ENCODE results near the gene DNAJC17. TPM values are rescaled to one million over a fixed set of nuclear protein-coding genes. Genes with fewer than 3 reads are reported as not detected.

The DNAJC17 gene
- total RNA-seq, 1 donor from 2014 or later: 29.1 TPM

DNA sequence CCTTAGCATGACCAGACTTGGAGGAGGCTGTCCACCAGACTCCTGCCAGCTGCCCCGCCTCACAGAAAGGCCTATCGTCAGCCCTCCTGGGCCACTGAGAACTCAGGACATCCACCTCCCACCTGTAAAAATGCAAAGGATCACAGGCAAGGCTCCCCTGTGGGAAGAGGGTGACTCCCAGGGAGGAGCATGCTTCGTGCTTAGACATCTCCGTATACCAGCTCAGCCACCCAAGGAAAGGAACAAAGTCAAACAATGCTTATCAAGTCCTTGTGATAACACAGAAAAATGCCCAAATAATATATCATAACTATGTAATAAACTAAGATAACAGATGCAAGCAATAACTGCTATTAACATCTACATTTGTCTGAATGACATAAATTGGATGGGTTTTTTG lies 56.4 kb downstream of the DNAJC17 start:
- TF ChIP-seq, protein P1, sequence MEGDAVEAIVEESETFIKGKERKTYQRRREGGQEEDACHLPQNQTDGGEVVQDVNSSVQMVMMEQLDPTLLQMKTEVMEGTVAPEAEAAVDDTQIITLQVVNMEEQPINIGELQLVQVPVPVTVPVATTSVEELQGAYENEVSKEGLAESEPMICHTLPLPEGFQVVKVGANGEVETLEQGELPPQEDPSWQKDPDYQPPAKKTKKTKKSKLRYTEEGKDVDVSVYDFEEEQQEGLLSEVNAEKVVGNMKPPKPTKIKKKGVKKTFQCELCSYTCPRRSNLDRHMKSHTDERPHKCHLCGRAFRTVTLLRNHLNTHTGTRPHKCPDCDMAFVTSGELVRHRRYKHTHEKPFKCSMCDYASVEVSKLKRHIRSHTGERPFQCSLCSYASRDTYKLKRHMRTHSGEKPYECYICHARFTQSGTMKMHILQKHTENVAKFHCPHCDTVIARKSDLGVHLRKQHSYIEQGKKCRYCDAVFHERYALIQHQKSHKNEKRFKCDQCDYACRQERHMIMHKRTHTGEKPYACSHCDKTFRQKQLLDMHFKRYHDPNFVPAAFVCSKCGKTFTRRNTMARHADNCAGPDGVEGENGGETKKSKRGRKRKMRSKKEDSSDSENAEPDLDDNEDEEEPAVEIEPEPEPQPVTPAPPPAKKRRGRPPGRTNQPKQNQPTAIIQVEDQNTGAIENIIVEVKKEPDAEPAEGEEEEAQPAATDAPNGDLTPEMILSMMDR (IDR thresholded peaks at IDR 0.05): no peak
- no peak overlapping the region for H3K27ac Mint-ChIP-seq (ENCODE audit: unreplicated experiment)
- H3K9me3 Mint-ChIP-seq (ENCODE audit: low read depth): no peaks in the 10 kb centered on the region
- H3K4me1 Mint-ChIP-seq (ENCODE audit: low read depth): peaks cover 32% of the 10 kb centered on the region
- peaks cover 5% of the 10 kb centered on the region for H3K36me3 Mint-ChIP-seq (ENCODE audit: low read depth)
- no peak for DNase-seq (ENCODE audit: low spot score)
- no peaks in the 10 kb centered on the region for H3K27me3 Mint-ChIP-seq (ENCODE audit: low read depth)
- H3K4me3 Mint-ChIP-seq (ENCODE audit: unreplicated experiment): no peak overlapping the region

DNA sequence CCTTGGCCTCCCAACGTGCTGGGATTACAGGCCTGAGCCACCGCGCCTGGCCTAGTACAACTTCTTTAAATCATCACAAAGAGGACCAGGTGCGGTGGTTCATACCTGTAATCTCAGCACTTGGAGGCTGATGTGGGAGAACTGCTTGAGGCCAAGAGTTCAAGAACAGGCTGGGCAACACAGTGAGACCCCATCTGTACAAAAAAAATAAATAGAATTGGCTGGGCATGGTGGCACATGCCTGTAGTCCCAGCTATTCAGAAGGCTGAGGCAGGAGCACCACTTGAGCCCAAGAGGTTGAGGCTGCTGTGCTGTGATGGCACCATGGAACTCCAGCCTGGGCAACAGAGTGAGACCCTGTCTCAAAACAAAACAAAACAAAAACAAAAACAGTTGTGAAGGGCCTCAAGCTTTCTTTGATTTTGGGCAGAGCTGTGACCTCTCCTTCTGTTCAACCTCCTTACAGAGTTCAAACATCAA lies 58.1 kb downstream of the DNAJC17 start:
- no peak for DNase-seq (ENCODE audit: low spot score)
- Mint-ChIP-seq H3K36me3 (ENCODE audit: low read depth) (peaks cover 10% of the 10 kb centered on the region), H3K4me3 (ENCODE audit: unreplicated experiment) (no peak overlapping the region), H3K4me1 (ENCODE audit: low read depth) (peaks cover 24% of the 10 kb centered on the region), H3K9me3 (ENCODE audit: low read depth) (no peaks in the 10 kb centered on the region), H3K27ac (ENCODE audit: unreplicated experiment) (no peak overlapping the region), H3K27me3 (ENCODE audit: low read depth) (no peaks in the 10 kb centered on the region)
- TF ChIP-seq, protein P1 (IDR thresholded peaks at IDR 0.05): no peak

DNA sequence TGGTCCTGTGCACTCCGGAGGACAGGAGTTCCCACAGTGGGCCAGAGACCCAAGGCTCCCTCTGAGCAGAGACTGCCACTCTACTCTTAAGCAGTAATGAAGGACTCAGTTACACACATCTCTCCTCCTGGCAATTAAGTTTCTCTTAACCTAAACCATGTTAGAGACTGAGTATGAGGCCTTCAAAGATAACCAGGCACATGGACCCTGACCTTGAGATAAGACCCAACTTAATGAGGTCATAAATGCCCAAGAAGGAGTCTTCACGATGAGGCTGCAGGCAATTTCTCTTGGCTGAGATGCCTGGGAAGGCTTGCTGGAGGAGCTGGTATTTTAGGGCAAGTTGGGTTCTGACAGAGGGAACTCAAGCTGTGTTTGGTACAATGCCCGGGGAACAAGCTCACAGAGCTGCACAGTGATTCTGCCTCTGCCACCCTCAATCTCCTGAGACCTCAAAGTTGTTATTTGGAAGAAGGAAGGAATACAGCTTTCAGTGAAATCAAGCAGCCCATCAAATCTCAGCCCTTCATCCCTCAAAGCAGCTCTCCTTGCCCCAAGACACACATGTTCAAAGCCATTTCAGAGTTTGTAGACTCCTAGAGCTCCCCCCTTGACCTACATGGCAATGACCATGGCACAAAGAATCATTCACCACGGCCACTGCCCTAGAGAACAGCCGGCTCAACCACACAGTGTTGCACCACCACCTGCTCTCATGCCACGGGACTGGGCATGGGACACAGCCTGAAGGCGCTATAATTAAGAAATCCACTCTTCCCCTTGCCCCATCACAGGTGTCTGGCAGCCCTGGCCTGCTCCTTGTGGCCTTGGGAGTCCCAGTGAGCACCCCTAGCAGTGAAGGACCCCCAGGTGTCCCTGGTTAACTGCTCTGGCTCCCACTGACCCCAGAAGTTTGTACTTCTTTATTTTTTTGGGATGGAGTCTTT lies 59.3 kb downstream of the DNAJC17 start:
- H3K4me1 Mint-ChIP-seq (ENCODE audit: low read depth): peaks cover 12% of the 10 kb centered on the region
- no peaks in the 10 kb centered on the region for H3K27me3 Mint-ChIP-seq (ENCODE audit: low read depth)
- H3K36me3 Mint-ChIP-seq (ENCODE audit: low read depth): peaks cover 13% of the 10 kb centered on the region
- H3K9me3 Mint-ChIP-seq (ENCODE audit: low read depth): no peaks in the 10 kb centered on the region
- no peak overlapping the region for H3K4me3 Mint-ChIP-seq (ENCODE audit: unreplicated experiment)
- H3K27ac Mint-ChIP-seq (ENCODE audit: unreplicated experiment): no peak overlapping the region
- DNase-seq (ENCODE audit: low spot score): no peak
- TF ChIP-seq, protein P1 (IDR thresholded peaks at IDR 0.05): no peak

DNA sequence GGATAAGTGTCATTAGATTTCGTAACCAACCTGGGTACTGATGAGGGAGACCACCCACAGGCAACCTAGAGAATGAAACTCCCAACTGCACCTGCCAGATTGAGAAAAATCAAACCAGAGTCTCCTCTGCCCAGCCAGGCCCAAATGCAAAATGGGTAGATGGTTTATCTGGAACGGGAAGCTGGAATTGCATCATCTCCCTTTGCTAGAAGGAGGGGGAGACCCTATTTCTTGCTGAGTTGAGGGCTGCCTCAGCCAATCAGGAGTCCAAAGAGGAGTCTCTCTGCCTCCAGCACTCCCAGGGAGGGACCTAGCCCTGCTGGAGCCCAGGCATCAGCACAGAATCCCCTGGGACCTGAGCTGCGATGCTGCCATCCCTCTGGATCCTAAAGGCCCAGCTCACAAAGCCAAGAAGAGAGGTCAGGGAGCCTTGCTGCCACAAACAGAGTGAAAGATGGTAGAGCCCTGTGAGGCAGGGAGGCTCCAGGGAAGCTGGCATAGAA lies 60.3 kb downstream of the DNAJC17 start:
- Mint-ChIP-seq H3K4me3 (ENCODE audit: unreplicated experiment) (no peak overlapping the region), H3K4me1 (ENCODE audit: low read depth) (peaks cover 7% of the 10 kb centered on the region), H3K9me3 (ENCODE audit: low read depth) (no peaks in the 10 kb centered on the region), H3K27me3 (ENCODE audit: low read depth) (no peaks in the 10 kb centered on the region), H3K27ac (ENCODE audit: unreplicated experiment) (peak overlapping the region; percentile 45), H3K36me3 (ENCODE audit: low read depth) (peaks cover 15% of the 10 kb centered on the region)
- TF ChIP-seq, protein P1 (IDR thresholded peaks at IDR 0.05): no peak
- DNase-seq (ENCODE audit: low spot score): no peak

DNA sequence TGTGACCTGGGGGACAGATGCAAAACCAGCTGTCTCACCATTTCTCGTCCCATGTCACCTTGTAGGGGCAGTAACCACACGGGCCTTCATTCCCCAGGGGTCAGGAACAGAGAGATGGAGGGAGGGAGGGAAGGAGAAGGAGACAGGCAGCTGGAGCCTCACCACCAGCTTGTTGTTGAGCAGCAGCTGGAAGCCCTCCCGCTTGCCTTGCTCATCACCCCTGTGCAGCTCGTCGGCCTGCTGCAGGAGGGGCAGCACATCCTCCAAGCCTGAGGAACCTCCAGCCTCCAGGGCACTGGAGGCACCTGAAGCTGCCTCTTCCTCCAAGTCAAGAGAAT lies 62.5 kb downstream of the DNAJC17 start:
- TF ChIP-seq, protein P1 (IDR thresholded peaks at IDR 0.05): no peak
- DNase-seq (ENCODE audit: low spot score): no peak
- no peaks in the 10 kb centered on the region for H3K9me3 Mint-ChIP-seq (ENCODE audit: low read depth)
- H3K4me1 Mint-ChIP-seq (ENCODE audit: low read depth): peaks cover 7% of the 10 kb centered on the region
- no peaks in the 10 kb centered on the region for H3K27me3 Mint-ChIP-seq (ENCODE audit: low read depth)
- peaks cover 15% of the 10 kb centered on the region for H3K36me3 Mint-ChIP-seq (ENCODE audit: low read depth)
- no peak overlapping the region for H3K4me3 Mint-ChIP-seq (ENCODE audit: unreplicated experiment)
- H3K27ac Mint-ChIP-seq (ENCODE audit: unreplicated experiment): no peak overlapping the region

All from chondrocyte (in vitro differentiated cells).